DOHH2 (cell line): ENCODE results near the gene POLR2J.
"Not testable (repeated sequence)": the region's sequence is repeated elsewhere in the genome, so short reads cannot be mapped to it uniquely, and the experiment has no call there.

Source experiments
- EZH2phosphoT487 ChIP-seq: fragments of 200-600 bp; sonication (generic); IDR thresholded peaks from 2 replicates; pipeline ENCODE4 v1.6.1; 2017; ENCODE audit warnings: borderline replicate concordance, mild to moderate bottlenecking, antibody characterized with exemption, low read length, moderate library complexity, mixed read lengths
- TF ChIP-seq, protein P1 (sequence below): fragments of 200-600 bp; sonication (generic); IDR thresholded peaks from one replicate; pipeline ENCODE4 v1.5.1; 2014; ENCODE audit warnings: antibody characterized with exemption, mild to moderate bottlenecking, low read depth, low read length; ENCODE audit not compliant: poor library complexity, severe bottlenecking

- TF ChIP-seq, protein P1, sequence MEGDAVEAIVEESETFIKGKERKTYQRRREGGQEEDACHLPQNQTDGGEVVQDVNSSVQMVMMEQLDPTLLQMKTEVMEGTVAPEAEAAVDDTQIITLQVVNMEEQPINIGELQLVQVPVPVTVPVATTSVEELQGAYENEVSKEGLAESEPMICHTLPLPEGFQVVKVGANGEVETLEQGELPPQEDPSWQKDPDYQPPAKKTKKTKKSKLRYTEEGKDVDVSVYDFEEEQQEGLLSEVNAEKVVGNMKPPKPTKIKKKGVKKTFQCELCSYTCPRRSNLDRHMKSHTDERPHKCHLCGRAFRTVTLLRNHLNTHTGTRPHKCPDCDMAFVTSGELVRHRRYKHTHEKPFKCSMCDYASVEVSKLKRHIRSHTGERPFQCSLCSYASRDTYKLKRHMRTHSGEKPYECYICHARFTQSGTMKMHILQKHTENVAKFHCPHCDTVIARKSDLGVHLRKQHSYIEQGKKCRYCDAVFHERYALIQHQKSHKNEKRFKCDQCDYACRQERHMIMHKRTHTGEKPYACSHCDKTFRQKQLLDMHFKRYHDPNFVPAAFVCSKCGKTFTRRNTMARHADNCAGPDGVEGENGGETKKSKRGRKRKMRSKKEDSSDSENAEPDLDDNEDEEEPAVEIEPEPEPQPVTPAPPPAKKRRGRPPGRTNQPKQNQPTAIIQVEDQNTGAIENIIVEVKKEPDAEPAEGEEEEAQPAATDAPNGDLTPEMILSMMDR = not testable (repeated sequence)
- not testable (repeated sequence) for TF ChIP-seq EZH2phosphoT487
Measured at GRCh38 chr7:102527182-102527581, 48.5 kb upstream of the POLR2J start.
